ENCODE measurements around the gene RAB40AL.

RAB40AL gene

DNA sequence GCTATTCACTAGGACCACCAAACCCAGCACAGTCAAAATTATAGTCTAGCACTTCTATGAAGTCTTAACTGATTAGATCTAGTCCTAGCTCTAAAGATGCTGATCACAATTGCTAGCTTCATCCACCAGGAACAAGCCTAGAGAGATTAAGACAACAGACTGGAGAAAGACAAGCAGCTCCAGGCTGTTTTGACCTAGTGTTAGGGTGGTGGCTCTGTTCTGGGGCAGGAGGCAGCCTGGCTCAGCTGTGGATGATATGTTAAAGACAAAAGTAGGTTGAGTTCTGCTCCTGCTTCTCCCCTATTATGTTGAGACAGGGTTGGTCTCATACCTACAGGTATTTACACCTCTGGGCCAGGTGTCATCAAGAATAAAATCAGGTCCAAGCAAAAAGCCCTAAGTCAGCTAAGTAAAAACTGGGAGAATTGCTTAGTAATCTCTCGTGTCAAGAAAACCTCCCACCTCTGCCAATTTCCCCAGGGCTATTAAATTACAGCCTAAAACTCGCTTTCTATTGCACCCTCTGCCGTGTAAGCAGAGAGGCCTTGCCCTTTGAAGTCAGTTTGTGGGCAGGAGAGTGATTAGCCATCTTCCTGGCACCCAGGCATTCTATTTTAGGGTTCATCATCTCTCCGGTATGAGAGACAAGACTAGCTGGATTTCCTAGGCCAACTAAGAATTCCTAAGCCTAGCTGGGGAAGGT is 39.9 kb downstream of the RAB40AL start:
- Histone ChIP-seq H3K36me3 (ENCODE audit: control insufficient read depth, low read length) (no peaks in the 10 kb centered on the region), H3K9me3 (ENCODE audit: control insufficient read depth, insufficient read depth, low read length) (no peaks in the 10 kb centered on the region), H3K4me2 (ENCODE audit: low read length) (no peak overlapping the region), H3K4me1 (ENCODE audit: control insufficient read depth, low read length) (no peaks in the 10 kb centered on the region), H4K20me1 (ENCODE audit: control insufficient read depth, insufficient read depth, low read depth, low read length) (no peaks in the 10 kb centered on the region), H3K4me3 (ENCODE audit: low read length) (no peak overlapping the region), H3K9me2 (replicated peaks; ENCODE audit: control insufficient read depth, low read length) (no peaks in the 10 kb centered on the region), H3K27me3 (ENCODE audit: control insufficient read depth, low read length) (no peaks in the 10 kb centered on the region), H3F3A (ENCODE audit: control insufficient read depth, insufficient read depth) (no peaks in the 10 kb centered on the region), H3K79me2 (ENCODE audit: control insufficient read depth, low read length) (no peaks in the 10 kb centered on the region), H3K27ac (ENCODE audit: low read depth, low read length) (no peak overlapping the region)
- TF ChIP-seq, protein P1, sequence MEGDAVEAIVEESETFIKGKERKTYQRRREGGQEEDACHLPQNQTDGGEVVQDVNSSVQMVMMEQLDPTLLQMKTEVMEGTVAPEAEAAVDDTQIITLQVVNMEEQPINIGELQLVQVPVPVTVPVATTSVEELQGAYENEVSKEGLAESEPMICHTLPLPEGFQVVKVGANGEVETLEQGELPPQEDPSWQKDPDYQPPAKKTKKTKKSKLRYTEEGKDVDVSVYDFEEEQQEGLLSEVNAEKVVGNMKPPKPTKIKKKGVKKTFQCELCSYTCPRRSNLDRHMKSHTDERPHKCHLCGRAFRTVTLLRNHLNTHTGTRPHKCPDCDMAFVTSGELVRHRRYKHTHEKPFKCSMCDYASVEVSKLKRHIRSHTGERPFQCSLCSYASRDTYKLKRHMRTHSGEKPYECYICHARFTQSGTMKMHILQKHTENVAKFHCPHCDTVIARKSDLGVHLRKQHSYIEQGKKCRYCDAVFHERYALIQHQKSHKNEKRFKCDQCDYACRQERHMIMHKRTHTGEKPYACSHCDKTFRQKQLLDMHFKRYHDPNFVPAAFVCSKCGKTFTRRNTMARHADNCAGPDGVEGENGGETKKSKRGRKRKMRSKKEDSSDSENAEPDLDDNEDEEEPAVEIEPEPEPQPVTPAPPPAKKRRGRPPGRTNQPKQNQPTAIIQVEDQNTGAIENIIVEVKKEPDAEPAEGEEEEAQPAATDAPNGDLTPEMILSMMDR (IDR thresholded peaks at IDR 0.05; ENCODE audit: low read depth, low read length, poor library complexity, severe bottlenecking): no peak
- no peak for TF ChIP-seq EZH2phosphoT487 (IDR thresholded peaks at IDR 0.05; ENCODE audit: borderline replicate concordance, low read length)

DNA sequence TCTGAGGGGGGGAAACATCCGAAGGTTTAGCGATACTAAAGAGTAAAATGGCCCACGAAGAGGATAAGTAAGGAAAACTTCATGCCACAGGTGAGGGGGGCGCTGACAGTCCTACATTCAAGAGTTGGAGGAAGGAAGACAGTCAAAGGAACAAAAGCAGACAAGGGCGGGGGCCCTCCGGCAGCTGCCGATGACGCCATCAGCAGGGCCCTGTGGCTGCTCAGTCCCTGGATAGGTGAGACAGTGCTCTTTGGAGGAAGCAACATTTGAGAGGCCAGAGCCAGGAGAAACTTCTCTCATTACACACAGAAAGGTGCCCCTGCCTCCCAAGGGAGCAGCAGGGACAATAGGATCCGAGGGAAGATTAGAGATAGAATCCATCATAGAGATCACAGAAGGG is 41.5 kb downstream of the RAB40AL start:
- TF ChIP-seq, protein P1 (IDR thresholded peaks at IDR 0.05; ENCODE audit: low read depth, low read length, poor library complexity, severe bottlenecking): no peak
- no peak for TF ChIP-seq EZH2phosphoT487 (IDR thresholded peaks at IDR 0.05; ENCODE audit: borderline replicate concordance, low read length)
- H3K36me3 ChIP-seq (ENCODE audit: control insufficient read depth, low read length): no peaks in the 10 kb centered on the region
- no peaks in the 10 kb centered on the region for H3K79me2 ChIP-seq (ENCODE audit: control insufficient read depth, low read length)
- H3K4me1 ChIP-seq (ENCODE audit: control insufficient read depth, low read length): no peaks in the 10 kb centered on the region
- no peak overlapping the region for H3K4me3 ChIP-seq (ENCODE audit: low read length)
- no peak overlapping the region for H3K4me2 ChIP-seq (ENCODE audit: low read length)
- no peaks in the 10 kb centered on the region for H3F3A ChIP-seq (ENCODE audit: control insufficient read depth, insufficient read depth)
- no peaks in the 10 kb centered on the region for H3K9me3 ChIP-seq (ENCODE audit: control insufficient read depth, insufficient read depth, low read length)
- H4K20me1 ChIP-seq (ENCODE audit: control insufficient read depth, insufficient read depth, low read depth, low read length): no peaks in the 10 kb centered on the region
- H3K9me2 ChIP-seq (replicated peaks; ENCODE audit: control insufficient read depth, low read length): no peaks in the 10 kb centered on the region
- H3K27me3 ChIP-seq (ENCODE audit: control insufficient read depth, low read length): no peaks in the 10 kb centered on the region
- H3K27ac ChIP-seq (ENCODE audit: low read depth, low read length): no peak overlapping the region

DNA sequence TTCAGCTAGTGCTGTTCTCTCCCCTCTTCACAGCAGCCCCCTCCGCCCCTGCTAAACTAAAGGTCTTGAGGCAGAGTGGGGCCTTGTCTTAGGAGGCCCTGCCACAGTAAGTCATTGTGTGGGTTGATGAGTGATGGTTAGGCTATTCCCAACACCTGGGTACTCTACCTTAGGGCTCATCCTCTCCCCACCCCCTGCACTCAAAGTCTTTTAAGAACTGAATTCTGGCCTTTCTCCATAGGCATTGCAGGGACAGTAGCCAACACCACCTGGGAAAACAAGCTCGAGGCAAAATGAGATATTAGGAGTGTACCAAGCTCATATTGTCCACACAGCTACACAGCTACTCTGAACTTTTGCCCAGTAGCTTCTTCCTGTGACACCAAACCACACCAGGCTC is 42.5 kb downstream of the RAB40AL start:
- Histone ChIP-seq H3K36me3 (ENCODE audit: control insufficient read depth, low read length) (no peaks in the 10 kb centered on the region), H3K79me2 (ENCODE audit: control insufficient read depth, low read length) (no peaks in the 10 kb centered on the region), H3K4me1 (ENCODE audit: control insufficient read depth, low read length) (no peaks in the 10 kb centered on the region), H3K27me3 (ENCODE audit: control insufficient read depth, low read length) (no peaks in the 10 kb centered on the region), H3F3A (ENCODE audit: control insufficient read depth, insufficient read depth) (no peaks in the 10 kb centered on the region), H3K27ac (ENCODE audit: low read depth, low read length) (no peak overlapping the region), H3K4me3 (ENCODE audit: low read length) (no peak overlapping the region), H3K9me2 (replicated peaks; ENCODE audit: control insufficient read depth, low read length) (no peaks in the 10 kb centered on the region), H4K20me1 (ENCODE audit: control insufficient read depth, insufficient read depth, low read depth, low read length) (no peaks in the 10 kb centered on the region), H3K9me3 (ENCODE audit: control insufficient read depth, insufficient read depth, low read length) (no peaks in the 10 kb centered on the region), H3K4me2 (ENCODE audit: low read length) (no peak overlapping the region)
- TF ChIP-seq EZH2phosphoT487 (IDR thresholded peaks at IDR 0.05; ENCODE audit: borderline replicate concordance, low read length): no peak
- TF ChIP-seq, protein P1 (IDR thresholded peaks at IDR 0.05; ENCODE audit: low read depth, low read length, poor library complexity, severe bottlenecking): no peak

Data from DOHH2 (cell line).